CD8-positive, alpha-beta memory T cell (primary cell): Measurements from ENCODE around the gene ZNF184. TPM values are rescaled to one million over a fixed set of nuclear protein-coding genes. Genes with fewer than 3 reads are reported as not detected.
"Not testable (repeated sequence)": the region's sequence is repeated elsewhere in the genome, so short reads cannot be mapped to it uniquely, and the experiment has no call there.

Experiments used
- CTCF ChIA-PET: fragments of 350-600 bp; sonication (Branson Sonifier 250); formaldehyde crosslinking; loops from one replicate; lab custom pipeline; 2021; ENCODE audit warnings: antibody characterized with exemption; lab: Charles Lee
- POLR2A ChIA-PET: fragments of 350-600 bp; sonication (Branson Sonifier 250); formaldehyde crosslinking; loops from one replicate; lab custom pipeline; 2021; ENCODE audit warnings: antibody characterized with exemption; lab: Charles Lee
- DNase-seq, 5 donors: peaks; one replicate each; pipeline versions ENCODE4 v3.0.0 to v3.0.0-alpha.2; 2020 to 2022; ENCODE audit warnings: mixed read lengths in 1 of 5
- H3K27ac ChIP-seq: one replicate; pipeline ENCODE4 v1.7.0; 2013; ENCODE audit warnings: low read depth, mild to moderate bottlenecking, low read length, moderate library complexity
- H3K27me3 ChIP-seq: 2 replicates; pipeline ENCODE4 v1.7.0; 2013; ENCODE audit warnings: low read length, mild to moderate bottlenecking; ENCODE audit not compliant: insufficient read depth, poor library complexity, severe bottlenecking
- H3K36me3 ChIP-seq: 2 replicates; pipeline ENCODE4 v1.7.0; 2013; ENCODE audit warnings: mild to moderate bottlenecking, low read length, moderate library complexity; ENCODE audit not compliant: insufficient read depth
- H3K4me1 ChIP-seq: 2 replicates; pipeline ENCODE4 v1.7.0; 2013; ENCODE audit warnings: mild to moderate bottlenecking, low read length, moderate library complexity; ENCODE audit not compliant: insufficient read depth
- H3K4me3 ChIP-seq: 2 replicates; pipeline ENCODE4 v1.7.0; 2013; ENCODE audit warnings: mild to moderate bottlenecking, low read length
- H3K9me3 ChIP-seq: 2 replicates; pipeline ENCODE4 v1.7.0; 2013; ENCODE audit warnings: mild to moderate bottlenecking, low read length
- H3K27ac Mint-ChIP-seq, 8 donors: one replicate each; pipeline ENCODE4 v1.8.0; 2020 to 2021; ENCODE audit warnings: mixed read lengths in 8 of 8, mild to moderate bottlenecking in 6 of 8, inconsistent platforms in 3 of 8, moderate library complexity in 3 of 8
- H3K27me3 Mint-ChIP-seq, 2 donors: one replicate each; pipeline ENCODE4 v1.8.0; 2020 to 2021; ENCODE audit warnings: mixed read lengths in 2 of 2, mild to moderate bottlenecking in 1 of 2, moderate library complexity in 1 of 2
- H3K36me3 Mint-ChIP-seq, 3 donors: one replicate each; pipeline ENCODE4 v1.8.0; 2020 to 2021; ENCODE audit warnings: mixed read lengths in 3 of 3, inconsistent platforms in 1 of 3, mild to moderate bottlenecking in 1 of 3
- H3K4me1 Mint-ChIP-seq, 3 donors: one replicate each; pipeline ENCODE4 v1.8.0; 2020 to 2021; ENCODE audit warnings: mixed read lengths in 3 of 3, inconsistent platforms in 1 of 3, mild to moderate bottlenecking in 1 of 3
- H3K4me3 Mint-ChIP-seq, 7 donors: one replicate each; pipeline ENCODE4 v1.8.0; 2020 to 2021; ENCODE audit warnings: mixed read lengths in 7 of 7, mild to moderate bottlenecking in 6 of 7, moderate library complexity in 4 of 7, inconsistent platforms in 2 of 7
- H3K9me3 Mint-ChIP-seq, 5 donors: one replicate each; pipeline ENCODE4 v1.8.0; 2020 to 2022; ENCODE audit warnings: mixed read lengths in 5 of 5, mild to moderate bottlenecking in 3 of 5, moderate library complexity in 2 of 5, inconsistent platforms in 1 of 5
- polyA plus RNA-seq: library from polyadenylated mRNA; unstranded; fragments of 300-500 nt; fragmentation: Illumina TruSeq; gene quantifications from one replicate; pipeline ENCODE4 v1.2.3, GENCODE V29; 2021
- total RNA-seq, 2 experiments: library from RNA; stranded (reverse); gene quantifications; one replicate each; pipeline ENCODE4 v1.2.3, GENCODE V29; 2021

ZNF184 gene
- total and polyA plus RNA-seq, 3 experiments from 2014 or later, result 9.7 to 10.8 (median 10.0) TPM

GRCh38 chr6:27433714-27434113 lies 39.2 kb downstream of the ZNF184 start:
- ChIA-PET POLR2A (no interaction called here), CTCF (no interaction called here)
- no peaks in the 10 kb centered on the region for H3K4me1 ChIP-seq
- H3K4me3 ChIP-seq, result no peak overlapping the region
- no peak overlapping the region for H3K27ac ChIP-seq
- H3K36me3 ChIP-seq, result no peaks in the 10 kb centered on the region
- Mint-ChIP-seq H3K27ac (no peak overlapping the region), H3K27me3 (peaks cover 19 to 24% of the 10 kb centered on the region in 2 donors), H3K4me1 (no peaks in the 10 kb centered on the region), H3K4me3 (no peak overlapping the region), H3K36me3 (peaks cover 0 to 17% (median 3%) of the 10 kb centered on the region in 3 donors), H3K9me3 (peaks cover 4 to 51% (median 21%) of the 10 kb centered on the region in 5 donors)
- no peaks in the 10 kb centered on the region for H3K27me3 ChIP-seq
- peaks cover 10% of the 10 kb centered on the region for H3K9me3 ChIP-seq
- DNase-seq, result no peak

GRCh38 chr6:27428966-27429365 lies 43.9 kb downstream of the ZNF184 start:
- H3K36me3 Mint-ChIP-seq, result peaks cover 0 to 7% (median 3%) of the 10 kb centered on the region in 3 donors
- H3K4me3 Mint-ChIP-seq, result no peak overlapping the region
- peaks cover 12 to 16% of the 10 kb centered on the region in 2 donors for H3K27me3 Mint-ChIP-seq
- ChIA-PET CTCF (no interaction called here), POLR2A (no interaction called here)
- no peak overlapping the region for H3K27ac Mint-ChIP-seq
- peaks cover 0 to 20% (median 7%) of the 10 kb centered on the region in 5 donors for H3K9me3 Mint-ChIP-seq
- no peaks in the 10 kb centered on the region for H3K27me3 ChIP-seq
- no peak overlapping the region for H3K27ac ChIP-seq
- H3K4me3 ChIP-seq, result no peak overlapping the region
- H3K9me3 ChIP-seq, result peaks cover 4% of the 10 kb centered on the region
- H3K4me1 ChIP-seq, result no peaks in the 10 kb centered on the region
- H3K36me3 ChIP-seq, result no peaks in the 10 kb centered on the region
- no peaks in the 10 kb centered on the region for H3K4me1 Mint-ChIP-seq
- no peak for DNase-seq

GRCh38 chr6:27428502-27428901 lies 44.4 kb downstream of the ZNF184 start:
- no peak overlapping the region for H3K4me3 ChIP-seq
- Mint-ChIP-seq H3K4me3 (no peak overlapping the region), H3K4me1 (no peaks in the 10 kb centered on the region), H3K36me3 (peaks cover 0 to 7% (median 1%) of the 10 kb centered on the region in 3 donors), H3K27ac (no peak overlapping the region), H3K9me3 (peaks cover 0 to 15% (median 5%) of the 10 kb centered on the region in 5 donors), H3K27me3 (peaks cover 8 to 16% of the 10 kb centered on the region in 2 donors)
- H3K4me1 ChIP-seq, result no peaks in the 10 kb centered on the region
- no peak overlapping the region for H3K27ac ChIP-seq
- H3K36me3 ChIP-seq, result no peaks in the 10 kb centered on the region
- no peaks in the 10 kb centered on the region for H3K9me3 ChIP-seq
- ChIA-PET POLR2A (no interaction called here), CTCF (no interaction called here)
- no peak for DNase-seq
- no peaks in the 10 kb centered on the region for H3K27me3 ChIP-seq

GRCh38 chr6:27426045-27426620 lies 46.8 kb downstream of the ZNF184 start:
- H3K27ac Mint-ChIP-seq, result no peak overlapping the region
- CTCF ChIA-PET, result no interaction called here

GRCh38 chr6:27424851-27425250 lies 48.1 kb downstream of the ZNF184 start:
- H3K36me3 ChIP-seq, POLR2A ChIA-PET, CTCF ChIA-PET: not testable (repeated sequence)

More at GRCh38 chr6:27426045-27426620, 46.8 kb downstream of the ZNF184 start:
- DNase-seq, result no peak
- no peaks in the 10 kb centered on the region for H3K27me3 ChIP-seq
- H3K9me3 ChIP-seq, result no peaks in the 10 kb centered on the region
- POLR2A ChIA-PET, result no interaction called here
- H3K36me3 ChIP-seq, result no peaks in the 10 kb centered on the region
- Mint-ChIP-seq H3K4me1 (no peaks in the 10 kb centered on the region), H3K27me3 (peaks cover 12 to 23% of the 10 kb centered on the region in 2 donors), H3K9me3 (peaks cover 0 to 3% (median 2%) of the 10 kb centered on the region in 5 donors), H3K4me3 (no peak overlapping the region), H3K36me3 (peaks cover 0 to 7% (median 1%) of the 10 kb centered on the region in 3 donors)
- no peak overlapping the region for H3K4me3 ChIP-seq
- no peak overlapping the region for H3K27ac ChIP-seq
- H3K4me1 ChIP-seq, result no peaks in the 10 kb centered on the region

GRCh38 chr6:27422651-27423332 lies 50.1 kb downstream of the ZNF184 start:
- no peak overlapping the region for H3K4me3 ChIP-seq
- no peaks in the 10 kb centered on the region for H3K9me3 ChIP-seq
- POLR2A ChIA-PET, result interaction anchor here (0.6 kb wide), 1 partner anchor 100 kb away, joined by 3 read pairs; no protein-coding TSS in a partner anchor
- H3K27me3 ChIP-seq, result no peaks in the 10 kb centered on the region
- Mint-ChIP-seq H3K27me3 (peaks cover 12 to 45% of the 10 kb centered on the region in 2 donors), H3K4me3 (no peak overlapping the region), H3K27ac (peak overlapping the region in 1 of 8 donors; percentile 36), H3K4me1 (no peaks in the 10 kb centered on the region), H3K9me3 (peaks cover 0 to 1% (median 0%) of the 10 kb centered on the region in 5 donors), H3K36me3 (peaks cover 0 to 6% (median 1%) of the 10 kb centered on the region in 3 donors)
- no peak overlapping the region for H3K27ac ChIP-seq
- CTCF ChIA-PET, result no interaction called here
- no peaks in the 10 kb centered on the region for H3K36me3 ChIP-seq
- H3K4me1 ChIP-seq, result no peaks in the 10 kb centered on the region
- no peak for DNase-seq

More at GRCh38 chr6:27424851-27425250, 48.1 kb downstream of the ZNF184 start:
- not testable (repeated sequence) for H3K9me3 ChIP-seq, H3K9me3 Mint-ChIP-seq, H3K4me3 Mint-ChIP-seq, H3K27ac ChIP-seq, DNase-seq, H3K4me1 ChIP-seq, H3K4me1 Mint-ChIP-seq, H3K27ac Mint-ChIP-seq, H3K36me3 Mint-ChIP-seq, H3K4me3 ChIP-seq, H3K27me3 ChIP-seq
- peaks cover 14 to 31% of the 10 kb centered on the region in 2 donors for H3K27me3 Mint-ChIP-seq

GRCh38 chr6:27419363-27419762 lies 53.5 kb downstream of the ZNF184 start:
- Mint-ChIP-seq H3K36me3 (peaks cover 0 to 6% (median 1%) of the 10 kb centered on the region in 3 donors), H3K27me3 (peaks cover 14 to 58% of the 10 kb centered on the region in 2 donors), H3K4me1 (no peaks in the 10 kb centered on the region), H3K9me3 (peaks cover 0 to 1% (median 0%) of the 10 kb centered on the region in 5 donors), H3K4me3 (no peak overlapping the region), H3K27ac (no peak overlapping the region)
- Histone ChIP-seq H3K4me1 (no peaks in the 10 kb centered on the region), H3K36me3 (no peaks in the 10 kb centered on the region), H3K9me3 (no peaks in the 10 kb centered on the region), H3K4me3 (no peak overlapping the region), H3K27ac (no peak overlapping the region), H3K27me3 (no peaks in the 10 kb centered on the region)
- ChIA-PET CTCF (no interaction called here), POLR2A (no interaction called here)
- no peak for DNase-seq

- Histone ChIP-seq H3K36me3 (no peaks in the 10 kb centered on the region), H3K27ac (no peak overlapping the region), H3K4me1 (no peaks in the 10 kb centered on the region), H3K9me3 (no peaks in the 10 kb centered on the region), H3K4me3 (no peak overlapping the region), H3K27me3 (no peaks in the 10 kb centered on the region)
- ChIA-PET POLR2A (no interaction called here), CTCF (no interaction called here)
- Mint-ChIP-seq H3K27me3 (peaks cover 6 to 41% of the 10 kb centered on the region in 2 donors), H3K9me3 (no peaks in the 10 kb centered on the region), H3K4me1 (no peaks in the 10 kb centered on the region), H3K27ac (no peak overlapping the region), H3K36me3 (peaks cover 0 to 8% (median 1%) of the 10 kb centered on the region in 3 donors), H3K4me3 (no peak overlapping the region)
- DNase-seq, result no peak
Measured at GRCh38 chr6:27415898-27416297, 57.0 kb downstream of the ZNF184 start.
